ENCODE results near the gene TFPI2. TPM values are rescaled to one million over a fixed set of nuclear protein-coding genes. Genes with fewer than 3 reads are reported as not detected.

Gene TFPI2
- total and polyA plus RNA-seq, 4 donors: 3.9 to 11.8 (median 6.7) TPM

- DNase-seq (no peak), ATAC-seq (ENCODE audit: insufficient read depth, low FRiP score) (no peak)
- no peaks in the 10 kb centered on the region for H3K4me1 ChIP-seq (ENCODE audit: control insufficient read depth in 5 of 5, insufficient read depth in 5 of 5, low read length in 5 of 5)
Observed at GRCh38 chr7:93883917-93884345, 6.6 kb downstream of the TFPI2 start.

DNA sequence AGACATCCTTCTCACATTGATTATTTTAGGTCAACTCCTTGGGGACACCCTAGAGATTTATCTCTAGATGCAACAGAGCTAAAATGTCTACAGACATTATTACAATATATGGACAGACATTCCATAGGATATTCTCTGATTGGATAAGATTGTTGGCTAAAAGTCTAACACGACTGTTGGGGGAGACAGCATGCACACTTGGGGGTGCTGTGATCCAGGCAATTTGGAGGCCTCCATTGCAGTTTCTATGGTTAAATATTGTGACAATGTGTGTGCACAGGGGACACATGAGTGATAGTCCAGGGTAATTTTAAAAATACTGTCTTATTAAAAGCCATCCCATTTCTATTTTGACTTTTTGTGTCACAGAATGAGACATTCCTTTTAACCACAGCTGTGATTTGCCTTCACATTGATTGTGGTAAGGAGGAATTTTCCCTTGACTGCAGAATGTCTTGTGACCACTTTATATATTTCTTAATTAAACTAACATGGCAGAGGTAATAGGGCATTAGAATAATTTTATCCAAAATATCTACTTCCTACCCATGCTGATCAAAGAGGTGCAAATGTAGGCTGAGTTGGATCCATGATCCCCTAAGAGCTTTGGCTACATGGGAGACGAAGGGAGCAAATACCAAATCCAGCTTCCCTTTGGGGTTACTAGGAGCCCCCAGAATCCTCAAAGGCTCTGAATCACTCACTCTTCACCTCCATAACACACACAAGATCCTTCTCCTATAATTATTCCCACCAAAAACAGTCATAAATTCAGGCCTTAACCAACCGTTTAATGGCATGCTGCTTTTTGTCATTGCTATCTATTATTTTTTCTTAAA, 7.3 kb downstream of the TFPI2 start:
- Histone ChIP-seq H3K36me3 (ENCODE audit: control insufficient read depth in 4 of 4, insufficient read depth in 4 of 4, low read length in 4 of 4) (no peaks in the 10 kb centered on the region), H3K4me1 (ENCODE audit: control insufficient read depth in 5 of 5, insufficient read depth in 5 of 5, low read length in 5 of 5) (no peaks in the 10 kb centered on the region), H3K4me3 (no peak overlapping the region), H3K27ac (ENCODE audit: low read depth in 1 of 2, low read length in 1 of 2) (no peak overlapping the region), H3K9me3 (ENCODE audit: control insufficient read depth in 4 of 4, insufficient read depth in 3 of 4, low read length in 3 of 4) (peaks cover 0 to 3% (median 0%) of the 10 kb centered on the region in 4 donors), H3K27me3 (ENCODE audit: control insufficient read depth in 3 of 3, insufficient read depth in 3 of 3, low read length in 2 of 3) (peaks cover 0 to 13% (median 0%) of the 10 kb centered on the region in 3 donors), H3K9ac (ENCODE audit: insufficient read depth in 1 of 2, low read length in 2 of 2) (no peak overlapping the region)
- no peak for DNase-seq
- ATAC-seq (ENCODE audit: insufficient read depth, low FRiP score): no peak
- 88% methylated on average over 3 of the region's 3 CpGs for WGBS, 2 donors
- TF ChIP-seq, protein P1, sequence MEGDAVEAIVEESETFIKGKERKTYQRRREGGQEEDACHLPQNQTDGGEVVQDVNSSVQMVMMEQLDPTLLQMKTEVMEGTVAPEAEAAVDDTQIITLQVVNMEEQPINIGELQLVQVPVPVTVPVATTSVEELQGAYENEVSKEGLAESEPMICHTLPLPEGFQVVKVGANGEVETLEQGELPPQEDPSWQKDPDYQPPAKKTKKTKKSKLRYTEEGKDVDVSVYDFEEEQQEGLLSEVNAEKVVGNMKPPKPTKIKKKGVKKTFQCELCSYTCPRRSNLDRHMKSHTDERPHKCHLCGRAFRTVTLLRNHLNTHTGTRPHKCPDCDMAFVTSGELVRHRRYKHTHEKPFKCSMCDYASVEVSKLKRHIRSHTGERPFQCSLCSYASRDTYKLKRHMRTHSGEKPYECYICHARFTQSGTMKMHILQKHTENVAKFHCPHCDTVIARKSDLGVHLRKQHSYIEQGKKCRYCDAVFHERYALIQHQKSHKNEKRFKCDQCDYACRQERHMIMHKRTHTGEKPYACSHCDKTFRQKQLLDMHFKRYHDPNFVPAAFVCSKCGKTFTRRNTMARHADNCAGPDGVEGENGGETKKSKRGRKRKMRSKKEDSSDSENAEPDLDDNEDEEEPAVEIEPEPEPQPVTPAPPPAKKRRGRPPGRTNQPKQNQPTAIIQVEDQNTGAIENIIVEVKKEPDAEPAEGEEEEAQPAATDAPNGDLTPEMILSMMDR (IDR thresholded peaks at IDR 0.05; ENCODE audit: control extremely low read depth, extremely low read depth): no peak

More at GRCh38 chr7:93883917-93884345, 6.6 kb downstream of the TFPI2 start:
- Histone ChIP-seq H3K4me3 (no peak overlapping the region), H3K9ac (ENCODE audit: insufficient read depth in 1 of 2, low read length in 2 of 2) (no peak overlapping the region), H3K27ac (ENCODE audit: low read depth in 1 of 2, low read length in 1 of 2) (no peak overlapping the region), H3K9me3 (ENCODE audit: control insufficient read depth in 4 of 4, insufficient read depth in 3 of 4, low read length in 3 of 4) (no peaks in the 10 kb centered on the region), H3K27me3 (ENCODE audit: control insufficient read depth in 3 of 3, insufficient read depth in 3 of 3, low read length in 2 of 3) (peaks cover 0 to 18% (median under 1%) of the 10 kb centered on the region in 3 donors), H3K36me3 (ENCODE audit: control insufficient read depth in 4 of 4, insufficient read depth in 4 of 4, low read length in 4 of 4) (no peaks in the 10 kb centered on the region)
- TF ChIP-seq, protein P1 (IDR thresholded peaks at IDR 0.05; ENCODE audit: control extremely low read depth, extremely low read depth): no peak

DNA sequence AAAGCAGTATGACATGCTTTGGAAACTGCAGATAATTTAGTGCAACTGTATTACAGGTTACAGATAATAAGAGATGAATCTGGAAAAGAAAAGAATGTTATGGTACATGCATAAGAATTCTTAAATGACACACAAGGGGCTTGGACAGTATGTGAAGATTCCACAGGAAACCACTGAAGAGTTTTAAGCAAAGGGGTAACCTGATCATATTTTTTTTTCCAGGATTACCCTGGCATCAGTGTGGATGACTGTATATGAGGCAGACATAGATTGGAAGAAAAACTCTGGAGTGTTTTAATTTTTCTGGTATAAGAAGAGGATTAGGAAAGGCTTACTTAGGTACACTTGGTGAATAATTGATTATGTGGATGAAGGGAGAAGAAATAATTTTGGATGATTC, 8.1 kb downstream of the TFPI2 start:
- no peak for DNase-seq

More for the DNA sequence above, 8.1 kb downstream of the TFPI2 start:
- Histone ChIP-seq H3K4me3 (no peak overlapping the region), H3K9ac (ENCODE audit: insufficient read depth in 1 of 2, low read length in 2 of 2) (no peak overlapping the region), H3K9me3 (ENCODE audit: control insufficient read depth in 4 of 4, insufficient read depth in 3 of 4, low read length in 3 of 4) (peaks cover 0 to 3% (median 0%) of the 10 kb centered on the region in 4 donors), H3K4me1 (ENCODE audit: control insufficient read depth in 5 of 5, insufficient read depth in 5 of 5, low read length in 5 of 5) (no peaks in the 10 kb centered on the region), H3K36me3 (ENCODE audit: control insufficient read depth in 4 of 4, insufficient read depth in 4 of 4, low read length in 4 of 4) (no peaks in the 10 kb centered on the region), H3K27ac (ENCODE audit: low read depth in 1 of 2, low read length in 1 of 2) (no peak overlapping the region), H3K27me3 (ENCODE audit: control insufficient read depth in 3 of 3, insufficient read depth in 3 of 3, low read length in 2 of 3) (peaks cover 0 to 5% (median 0%) of the 10 kb centered on the region in 3 donors)
- ATAC-seq (ENCODE audit: insufficient read depth, low FRiP score): no peak
- TF ChIP-seq, protein P1 (IDR thresholded peaks at IDR 0.05; ENCODE audit: control extremely low read depth, extremely low read depth): no peak

All from lung (tissue), 12 donors.